Stimulated activated CD8-positive, alpha-beta memory T cell treated with anti-CD3 and anti-CD28 coated beads, Interleukin-15, amount 100 ng/mL, for 24 hours (primary cell): ENCODE data around the gene CACNA2D2.

Source experiments
- DNase-seq: peaks from one replicate; pipeline ENCODE4 v3.0.0-alpha.2; 2020; ENCODE audit warnings: low read depth

Gene CACNA2D2

DNA sequence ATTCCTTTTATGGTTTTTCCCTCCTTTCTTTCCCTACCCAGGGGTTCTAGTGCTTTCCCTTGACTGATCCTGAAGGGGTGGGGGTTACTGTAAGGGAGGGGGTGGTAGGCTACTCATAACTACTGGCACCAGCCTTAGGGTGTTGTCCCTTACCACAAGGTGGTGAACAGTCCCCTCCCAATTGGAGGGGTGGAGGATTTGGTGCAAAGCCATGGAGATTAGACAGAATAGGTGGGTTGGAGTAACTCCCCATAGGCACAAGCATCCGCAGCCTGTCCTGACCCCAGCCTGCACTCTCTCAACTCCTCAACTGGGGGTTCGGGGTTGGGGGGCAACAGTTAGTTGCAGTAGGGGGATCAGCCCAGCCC is 178.3 kb downstream of the CACNA2D2 start:
- no peak for DNase-seq

DNA sequence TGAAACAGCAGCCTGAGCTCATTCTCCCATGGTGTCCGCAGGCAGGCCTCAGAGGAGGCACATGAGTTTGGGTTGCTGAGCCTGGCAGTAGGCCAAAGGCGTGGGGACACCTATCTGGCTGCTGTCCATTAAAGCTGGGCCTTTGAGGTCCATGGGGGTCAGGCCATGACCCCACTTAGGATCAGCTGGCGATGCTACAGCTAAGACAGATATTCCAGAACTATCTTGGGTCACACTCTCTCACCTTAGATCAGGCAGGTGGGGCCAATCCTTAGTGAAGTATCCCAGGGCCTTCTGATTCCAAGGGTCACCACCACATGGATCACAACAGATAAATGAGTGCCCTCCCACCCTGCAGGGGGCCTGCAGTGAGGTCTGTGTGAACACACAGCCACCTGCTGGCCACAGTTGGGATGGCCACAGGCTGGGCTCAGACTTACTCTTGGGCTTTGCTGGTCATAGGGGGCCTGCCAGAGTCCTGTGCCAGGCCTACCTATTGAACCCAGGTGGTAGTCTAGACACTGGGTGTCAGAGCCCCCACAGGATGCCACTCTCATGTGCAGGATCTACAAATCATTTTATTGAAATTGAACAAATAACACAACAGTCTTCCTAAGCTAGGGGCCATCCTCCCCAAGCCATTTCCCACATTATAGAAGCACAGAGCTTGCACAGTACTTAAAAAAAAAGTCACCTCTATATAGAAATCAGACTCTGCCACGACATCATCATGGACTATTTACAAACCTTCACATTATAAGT is 178.9 kb downstream of the CACNA2D2 start:
- peak; percentile 26 for DNase-seq

DNA sequence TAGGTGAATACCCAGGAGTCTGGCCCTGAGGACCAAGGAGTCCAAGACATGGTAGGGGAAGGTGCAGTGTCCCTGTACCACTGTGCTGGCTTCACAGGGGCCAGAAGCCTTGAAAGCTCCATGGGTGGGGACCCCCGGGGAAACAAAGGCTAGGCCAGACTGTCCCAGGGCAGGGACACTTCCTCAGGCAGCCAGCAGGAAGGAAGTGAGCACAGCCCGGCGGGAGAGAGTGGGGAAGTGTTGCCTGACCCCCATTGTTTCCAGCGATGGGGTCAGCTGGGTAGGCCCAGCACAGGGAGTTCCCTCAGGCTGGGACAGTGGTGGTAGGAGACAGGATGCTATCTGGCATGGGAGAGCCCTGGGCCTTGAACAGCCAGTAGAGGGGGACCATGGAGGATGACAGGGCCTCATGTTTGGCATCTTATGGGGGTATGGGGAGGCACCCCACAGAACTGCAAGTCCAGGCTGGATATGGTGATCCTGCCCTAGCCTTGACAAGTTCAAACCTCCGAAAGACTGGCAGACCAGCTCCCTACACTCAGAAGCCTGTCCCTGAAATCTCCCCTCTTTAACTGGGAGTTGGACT is 179.7 kb downstream of the CACNA2D2 start:
- DNase-seq, result no peak

DNA sequence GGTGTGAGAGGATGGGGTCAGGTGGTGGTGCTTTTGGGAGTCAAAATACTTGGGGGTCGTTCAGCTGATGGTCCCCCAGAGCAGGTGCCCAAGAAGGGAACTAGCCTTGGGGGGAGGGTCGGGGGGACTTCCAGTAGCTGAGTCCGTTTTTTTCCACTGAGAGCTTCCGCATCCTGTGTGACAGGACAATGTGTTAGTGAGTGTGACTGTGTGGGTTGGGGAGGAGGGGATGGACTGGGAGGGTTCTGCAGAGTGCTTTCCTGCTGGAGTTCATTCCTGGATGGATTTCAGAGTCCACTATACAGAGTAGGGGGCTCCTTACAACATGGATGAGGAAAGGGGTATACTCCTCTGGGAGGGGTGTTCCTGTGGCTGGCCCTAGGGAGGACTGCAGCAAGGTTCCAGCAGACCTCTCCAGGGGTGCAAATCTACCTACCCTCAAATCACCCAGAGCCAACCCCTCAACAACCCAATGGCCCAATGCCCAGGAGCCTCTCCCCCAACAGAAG is 180.3 kb downstream of the CACNA2D2 start:
- no peak for DNase-seq

DNA sequence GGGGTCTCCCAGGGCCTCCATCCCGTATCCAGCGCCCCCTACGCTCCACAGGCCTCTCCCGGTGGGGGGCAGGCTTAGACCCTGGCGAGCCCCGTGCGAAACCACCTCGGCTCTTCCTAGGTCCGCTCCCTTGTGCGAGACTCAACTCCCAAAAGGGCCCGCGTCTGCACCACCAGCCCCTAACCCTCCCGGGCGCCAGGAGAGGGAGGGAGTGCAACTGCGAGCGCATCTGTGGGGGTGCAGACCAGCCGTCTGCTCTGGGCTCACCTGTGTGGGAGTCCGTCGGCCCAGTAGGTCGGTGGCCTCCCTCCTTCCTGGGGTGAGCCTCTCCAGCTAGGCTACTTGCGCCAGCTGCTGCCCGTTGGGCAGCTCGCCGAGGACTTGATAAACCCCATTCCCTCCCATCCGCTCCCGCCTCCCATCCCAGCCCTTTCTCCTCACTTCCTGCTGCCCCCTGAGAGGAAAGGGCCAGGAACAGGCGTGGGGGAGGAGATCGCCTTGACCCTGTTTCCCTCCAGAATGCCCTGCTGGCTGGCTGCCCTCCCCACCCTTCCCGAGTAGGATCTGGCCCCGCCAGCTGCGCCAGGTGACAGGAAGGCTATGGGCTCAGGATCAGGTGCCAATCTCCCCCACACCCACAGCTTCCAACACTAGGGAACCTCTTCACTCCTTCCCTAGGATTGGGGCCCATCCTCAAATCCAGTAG is 180.9 kb downstream of the CACNA2D2 start, which contains the start of gene HYAL2:
TSS of gene HYAL2 (minus strand) at position 360 of the 706 bp plus-strand sequence. CDS start 2,256 bp downstream, outside the sequence.
- DNase-seq, result no peak

DNA sequence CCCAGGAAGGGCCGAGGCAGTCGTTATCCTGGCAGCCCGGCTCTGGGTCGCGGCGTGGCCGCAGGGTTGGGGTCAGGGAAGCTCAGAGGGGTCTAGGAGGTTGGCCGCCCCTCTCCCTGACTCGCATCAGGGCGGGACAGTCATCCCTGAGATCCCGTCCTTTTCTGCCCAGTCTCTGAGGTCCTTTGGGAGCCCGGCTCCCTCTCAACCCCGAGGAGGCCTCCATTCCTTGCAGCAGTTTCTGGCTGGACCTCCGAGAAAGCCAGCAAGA is 181.4 kb downstream of the CACNA2D2 start:
- no peak for DNase-seq

DNA sequence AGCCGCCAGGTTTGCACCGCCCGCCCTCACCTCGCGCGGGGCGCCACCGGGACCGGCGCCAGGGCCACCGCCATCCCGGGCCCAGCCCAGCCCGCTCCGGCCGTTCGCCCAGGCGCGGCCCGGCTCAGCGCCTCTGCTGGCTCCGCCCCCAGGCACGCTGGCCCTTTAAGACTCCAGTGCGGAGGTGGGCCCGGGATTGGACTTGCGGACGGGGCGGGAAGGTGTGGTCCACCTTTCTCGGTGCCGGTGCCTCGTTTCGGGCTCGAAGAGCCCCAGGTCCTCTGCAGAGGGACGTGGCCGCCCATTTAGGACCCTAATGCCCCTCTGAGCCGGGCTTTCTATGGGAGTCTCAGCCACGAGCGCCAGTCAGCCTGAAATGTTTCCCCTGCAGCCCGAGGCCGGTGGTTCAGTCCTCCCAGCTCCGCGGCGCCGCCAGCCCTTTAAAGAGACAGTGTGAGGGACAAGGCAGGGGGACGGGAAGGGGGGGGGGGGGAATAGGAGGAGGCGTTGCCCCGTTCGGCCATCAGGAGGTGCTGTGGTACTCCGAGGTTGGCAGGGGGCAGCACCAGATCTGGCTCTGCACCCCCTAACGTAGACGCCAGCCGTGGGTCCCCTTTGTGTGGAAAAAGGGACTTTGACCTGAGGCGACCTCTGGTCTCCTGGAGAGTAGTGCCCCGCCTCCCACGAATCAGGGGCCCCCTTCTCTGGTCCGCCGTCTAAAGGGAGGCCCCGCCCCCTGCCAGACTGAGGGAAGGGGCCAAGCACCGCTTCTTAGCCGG is 181.9 kb downstream of the CACNA2D2 start:
- peak; percentile 55 for DNase-seq

DNA sequence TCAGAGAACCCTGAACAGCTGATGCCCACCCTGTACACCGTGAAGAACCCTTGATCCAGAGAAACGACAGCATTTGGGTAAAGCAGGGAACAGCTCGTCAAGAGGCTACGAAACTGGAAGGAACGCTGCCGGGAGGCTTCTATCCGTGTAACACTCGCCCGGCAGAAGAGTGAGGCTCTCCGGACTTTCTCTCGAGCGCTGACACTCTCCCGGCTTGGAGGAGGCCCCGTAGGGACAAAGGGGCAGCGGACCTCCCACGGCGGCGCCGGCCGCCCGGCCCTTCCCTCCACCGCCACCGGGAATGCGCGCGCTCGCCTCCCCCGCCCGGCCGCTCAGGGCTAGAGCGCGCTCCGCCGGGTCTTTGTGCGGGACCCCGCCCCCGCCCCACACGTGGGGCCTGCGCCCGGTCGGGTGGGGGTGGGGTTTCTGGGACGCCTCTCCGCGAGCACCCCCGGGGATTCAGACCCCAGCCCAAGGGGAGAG is 182.5 kb downstream of the CACNA2D2 start:
- peak; percentile 40 for DNase-seq

DNA sequence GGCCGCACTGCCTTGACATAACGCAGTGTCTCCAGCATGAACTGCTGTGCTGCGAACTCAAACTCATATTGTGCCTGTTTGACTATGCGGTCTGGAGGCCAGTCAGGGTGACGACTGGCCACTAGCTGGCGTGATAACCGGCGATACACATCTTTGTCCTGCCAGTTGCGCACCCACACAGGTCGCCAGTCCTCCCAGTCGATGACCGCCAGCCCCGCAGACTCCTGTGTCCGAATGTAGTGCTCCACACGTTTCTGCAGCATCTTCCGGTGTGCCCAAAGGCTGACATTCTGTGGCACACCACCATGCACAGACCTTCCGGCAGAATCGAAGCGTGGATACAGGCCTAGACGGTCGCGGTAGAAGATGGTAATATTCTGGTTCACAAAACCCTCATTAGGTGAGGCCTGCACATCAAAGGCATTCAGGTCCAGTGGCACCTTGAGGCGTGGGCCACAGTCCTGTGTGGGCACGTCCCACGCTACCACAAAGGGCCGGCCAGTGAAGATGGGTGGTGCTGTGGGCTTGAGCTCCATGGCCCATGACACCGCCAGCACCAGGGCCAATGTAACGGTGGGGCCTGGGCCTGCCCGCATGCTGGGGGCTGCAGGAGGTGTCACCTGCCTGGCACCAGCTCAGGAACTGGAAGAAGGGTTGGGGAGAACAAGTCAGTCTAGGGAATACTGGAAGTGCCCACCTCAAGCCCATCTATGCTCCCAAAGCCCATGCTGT is 183.4 kb downstream of the CACNA2D2 start:
- no peak for DNase-seq

DNA sequence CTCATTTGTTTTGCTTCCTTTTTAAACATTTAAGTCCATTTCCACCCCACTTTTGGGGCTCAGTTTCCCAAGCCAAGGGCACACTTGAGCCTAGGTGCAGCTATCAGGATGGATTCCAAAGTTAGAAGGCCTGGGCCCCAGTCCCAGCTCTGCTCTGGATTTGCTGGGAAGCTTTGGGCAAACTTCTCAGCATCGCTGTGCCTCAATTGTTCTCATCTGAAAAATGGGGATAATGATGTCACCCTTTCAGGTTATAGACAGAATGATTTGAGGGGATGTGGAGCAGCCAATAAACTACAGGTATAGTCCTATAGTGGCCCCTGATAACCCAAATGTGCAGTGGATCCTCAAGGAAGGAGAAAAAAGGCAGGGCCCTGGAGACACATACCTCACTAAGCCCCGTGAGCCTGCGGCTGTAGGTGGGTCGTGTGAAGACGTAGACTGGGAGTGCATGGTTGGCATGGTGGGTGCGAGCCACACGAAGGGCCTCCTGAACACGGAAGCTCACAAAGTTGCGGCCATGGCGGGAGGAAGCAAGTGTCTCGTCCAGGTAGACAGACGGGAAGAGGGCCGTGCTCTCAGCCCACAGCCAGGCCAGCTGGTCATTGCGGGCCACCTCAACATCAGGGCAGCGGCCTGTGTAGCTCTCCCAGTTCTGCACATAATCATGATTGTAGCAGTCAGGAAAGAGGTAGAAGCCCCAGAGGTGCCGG is 184.1 kb downstream of the CACNA2D2 start:
- DNase-seq, result no peak

DNA sequence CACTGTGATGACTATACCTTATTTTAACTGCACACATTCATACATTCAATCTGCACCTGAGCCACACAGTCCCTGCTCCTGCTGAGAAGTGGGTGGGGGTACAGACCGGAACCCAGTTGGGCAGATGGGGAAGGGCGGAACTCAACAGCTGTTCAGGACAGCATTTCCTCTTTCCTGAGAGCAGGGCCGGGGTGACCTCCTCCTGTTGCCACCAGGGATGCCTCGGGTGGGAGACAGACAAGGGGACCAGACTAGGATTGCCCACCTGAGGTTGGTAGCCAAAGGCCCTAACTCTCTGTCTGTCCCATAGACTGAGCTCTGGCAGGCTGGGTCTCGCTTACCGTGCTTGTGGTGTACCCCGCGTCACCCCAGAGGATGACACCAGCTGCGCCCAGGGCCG is 184.8 kb downstream of the CACNA2D2 start:
- DNase-seq, result no peak

DNA sequence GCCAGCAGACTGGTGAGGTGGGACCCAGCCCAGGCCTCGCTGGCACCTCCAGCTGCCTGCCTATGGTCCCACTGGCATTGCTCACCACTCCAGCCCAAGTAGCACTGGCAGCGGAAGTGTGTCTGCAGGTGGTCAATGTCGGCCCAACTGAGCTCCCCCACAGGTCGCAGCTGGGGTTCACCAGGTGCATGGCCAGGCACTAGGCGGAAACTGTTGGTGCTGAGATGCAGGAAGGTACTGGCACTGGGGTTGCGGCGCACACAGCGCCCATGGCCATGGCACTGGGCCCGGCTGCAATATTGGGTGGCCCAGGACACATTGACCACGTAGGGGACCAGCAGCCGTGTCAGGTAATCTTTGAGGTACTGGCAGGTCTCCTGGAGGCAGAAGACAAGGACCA is 185.3 kb downstream of the CACNA2D2 start:
- no peak for DNase-seq

DNA sequence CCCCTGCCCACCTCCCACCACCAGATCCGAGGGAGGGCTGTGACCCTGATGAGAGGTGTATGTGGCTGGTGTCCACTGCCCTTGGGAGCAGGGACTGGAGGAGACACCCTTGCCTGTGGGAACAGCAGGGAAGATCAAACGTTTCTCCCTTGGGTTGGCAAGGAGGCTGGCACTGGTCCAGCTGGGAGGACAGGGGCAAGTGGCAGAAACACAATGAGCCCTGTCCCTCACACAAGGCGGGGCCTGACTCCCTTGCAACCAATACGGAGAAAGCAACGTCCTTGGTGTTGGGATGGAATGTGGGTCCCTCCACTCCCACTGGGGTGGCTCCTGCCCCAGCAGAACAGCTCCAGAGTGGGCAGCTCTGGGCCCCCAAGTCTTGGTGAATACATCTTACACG is 186.1 kb downstream of the CACNA2D2 start:
- no peak for DNase-seq

DNA sequence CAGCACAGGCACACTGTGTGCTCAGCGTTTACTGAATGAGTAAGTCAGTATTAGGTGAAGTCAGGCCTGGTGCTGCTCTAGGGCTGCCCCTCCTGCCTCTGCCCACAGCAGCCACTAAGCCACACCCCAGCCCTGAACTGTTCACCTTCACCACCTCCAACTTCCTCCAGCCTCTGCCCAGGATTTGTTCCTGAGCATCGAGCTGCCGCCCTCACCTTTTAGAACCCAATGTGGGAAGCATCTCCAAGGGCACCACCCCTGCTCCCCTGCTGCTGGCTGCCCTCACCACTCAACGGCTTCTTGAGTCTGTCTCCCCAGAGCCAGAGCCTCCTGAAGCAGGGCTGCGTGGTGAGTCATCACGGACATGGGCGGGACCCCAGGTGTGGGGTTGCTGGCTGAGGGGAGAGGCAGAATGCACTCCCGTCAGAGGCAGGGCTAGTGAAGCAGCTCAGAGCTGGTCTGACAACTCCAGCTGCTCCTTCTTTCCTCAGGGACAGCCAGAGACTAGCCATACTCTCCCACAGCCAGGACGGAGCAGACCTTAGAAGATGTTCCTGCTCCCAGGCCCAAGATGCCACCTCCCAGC is 186.7 kb downstream of the CACNA2D2 start:
- peak; percentile 28 for DNase-seq

DNA sequence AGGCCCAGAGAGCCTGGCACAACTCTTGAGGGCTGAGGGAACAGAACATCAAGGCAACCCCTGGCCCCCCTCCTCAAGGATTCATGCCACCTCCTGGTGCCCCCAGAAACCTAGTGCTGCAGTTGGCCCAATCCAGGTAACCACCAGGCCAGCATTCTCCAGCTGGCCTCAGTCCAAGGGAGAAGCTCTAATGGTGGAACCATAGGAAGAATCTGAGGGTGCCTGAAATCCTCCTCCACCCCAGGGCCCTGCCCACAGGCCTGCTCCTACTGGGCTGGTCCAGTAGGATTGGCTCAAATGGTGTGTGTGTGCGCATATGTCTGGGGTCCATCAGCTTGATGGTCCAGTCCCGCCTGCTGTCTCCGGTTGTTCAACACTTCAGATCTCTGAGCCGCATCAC is 188.6 kb downstream of the CACNA2D2 start:
- no peak for DNase-seq

DNA sequence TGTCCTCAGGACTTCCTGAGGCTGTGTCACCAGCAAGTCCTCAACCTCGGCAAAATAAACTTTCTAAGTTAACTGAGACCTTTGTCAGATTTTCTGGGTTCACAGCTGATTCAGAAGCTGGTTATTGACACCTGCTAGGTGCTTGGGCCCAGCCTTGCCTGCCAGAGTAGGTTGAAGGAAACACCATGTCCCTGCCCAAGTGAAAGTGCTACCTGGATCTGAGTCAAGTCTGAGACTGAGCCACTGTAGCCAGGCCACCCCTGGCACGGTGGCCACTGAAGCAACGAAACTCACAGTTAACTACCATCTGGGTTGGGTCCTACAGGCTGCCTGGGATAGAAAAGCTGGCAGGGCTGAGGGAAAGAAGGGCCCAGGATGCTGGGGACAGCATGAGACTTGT is 189.1 kb downstream of the CACNA2D2 start:
- DNase-seq, result no peak
